GM21515 (cell line): ENCODE data around the gene SH3BP2.

Source experiments
- ATAC-seq: cut with Tn5 transposase; IDR thresholded peaks from one replicate; pipeline ENCODE4 v1.9.1; 2021; ENCODE audit not compliant: unreplicated experiment

SH3BP2 gene

DNA sequence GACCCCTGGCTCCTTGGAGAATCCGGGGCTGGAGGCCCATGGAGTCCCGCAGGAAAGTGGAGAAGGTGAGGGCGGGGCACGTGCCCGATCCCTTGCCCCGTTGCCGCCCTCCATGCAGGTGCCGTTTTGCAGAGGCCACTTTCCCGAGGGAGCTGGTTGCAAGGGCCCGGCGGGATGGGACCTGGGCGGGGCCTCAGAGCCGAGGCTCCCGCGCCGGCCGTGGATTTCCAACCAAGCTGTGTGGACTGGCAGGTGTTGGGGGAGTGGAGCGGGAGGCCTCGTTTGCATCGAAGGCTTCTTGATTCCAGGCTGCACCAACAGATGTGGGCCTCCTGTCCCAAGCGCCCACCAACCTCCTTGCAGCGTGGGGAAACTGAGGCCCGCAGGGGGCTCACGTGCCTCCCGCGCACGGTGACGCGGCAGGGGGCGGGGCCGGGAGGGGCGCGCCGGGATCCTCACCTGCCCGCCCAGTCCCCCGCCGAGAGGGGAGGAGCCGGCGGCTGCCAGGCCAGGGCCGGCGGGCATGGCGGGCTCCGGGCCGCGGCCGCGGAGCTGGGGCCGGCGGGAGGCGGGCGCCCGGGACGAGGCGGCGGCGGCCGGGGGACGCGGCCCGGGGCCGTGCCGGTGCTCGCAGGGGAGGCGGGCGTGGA is 24.9 kb downstream of the SH3BP2 start:
- ATAC-seq: no peak

- no peak for ATAC-seq
Observed at GRCh38 chr4:2818351-2818939, 25.6 kb downstream of the SH3BP2 start.

GRCh38 chr4:2819244-2820215 is 26.6 kb downstream of the SH3BP2 start:
- ATAC-seq: no peak

DNA sequence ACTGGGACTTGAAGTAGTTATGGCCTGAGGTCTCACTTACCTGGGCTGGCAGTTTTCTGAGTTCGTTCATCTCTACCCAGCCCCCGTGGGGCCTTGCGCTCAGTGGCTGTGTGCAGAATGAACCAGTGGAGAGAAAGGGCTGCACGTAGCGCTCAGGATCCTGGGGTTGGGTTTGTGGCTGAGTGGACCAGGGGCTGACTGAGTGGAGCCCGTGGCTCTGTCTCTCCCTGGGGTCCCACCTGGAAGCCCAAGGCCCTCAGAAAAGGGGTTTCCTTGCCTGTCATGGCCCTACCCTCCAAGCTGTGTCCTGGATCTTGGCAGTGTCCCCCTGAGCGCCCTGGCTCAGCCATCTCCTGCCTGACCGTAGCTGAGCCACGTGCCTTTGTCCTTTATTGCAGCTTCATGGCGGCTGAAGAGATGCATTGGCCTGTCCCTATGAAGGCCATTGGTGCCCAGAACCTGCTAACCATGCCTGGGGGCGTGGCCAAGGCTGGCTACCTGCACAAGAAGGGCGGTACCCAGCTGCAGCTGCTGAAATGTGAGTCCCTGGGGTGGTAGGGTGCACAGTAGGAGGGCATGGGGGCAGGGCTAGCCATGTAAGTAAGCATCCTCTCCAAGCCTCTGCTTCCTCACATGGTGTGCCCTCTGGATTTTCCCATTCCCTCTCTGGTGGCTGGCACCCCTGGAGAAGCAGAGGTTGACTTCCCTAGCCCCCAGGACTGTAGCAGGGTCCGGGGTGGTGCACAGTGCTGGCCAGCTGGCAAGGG is 27.5 kb downstream of the SH3BP2 start:
- ATAC-seq: no peak

DNA sequence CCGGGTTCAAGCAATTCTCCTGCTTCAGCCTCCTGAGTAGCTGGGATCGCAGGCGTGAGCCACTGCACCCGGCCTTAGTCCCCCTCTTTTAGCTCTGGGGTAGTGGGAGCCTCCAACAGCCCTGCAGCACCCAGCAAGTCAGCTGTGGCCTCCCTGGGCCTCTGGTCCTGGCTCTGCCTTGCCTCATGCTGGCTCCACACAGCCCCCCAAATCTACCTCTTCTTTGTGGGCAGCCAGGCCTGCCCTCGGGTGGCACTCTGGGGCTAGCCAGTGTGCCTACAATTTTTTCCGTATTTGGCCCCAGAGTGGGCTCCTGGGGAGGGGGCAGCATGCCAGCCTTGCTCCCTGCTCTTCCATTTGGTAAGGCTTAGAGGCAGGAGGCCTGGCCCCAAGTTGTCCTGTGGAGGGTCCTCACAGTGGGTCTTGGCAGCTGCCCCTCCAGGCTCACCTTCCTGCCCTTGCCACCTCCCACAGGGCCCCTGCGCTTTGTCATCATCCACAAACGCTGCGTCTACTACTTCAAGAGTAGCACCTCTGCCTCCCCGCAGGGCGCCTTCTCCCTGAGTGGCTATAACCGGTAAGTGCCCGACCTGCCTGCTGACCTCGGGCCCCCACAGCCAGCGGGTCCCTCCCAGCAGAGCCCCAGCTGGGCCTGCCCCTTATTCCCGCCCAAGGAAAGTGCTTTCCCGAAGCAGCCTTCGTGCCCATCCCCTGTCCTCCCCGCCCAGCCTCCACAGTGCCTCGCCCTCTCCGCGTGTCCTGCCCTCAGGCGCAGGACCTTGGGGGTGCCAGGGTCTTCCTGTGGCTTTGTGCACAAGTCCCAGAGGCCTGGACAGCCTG is 29.8 kb downstream of the SH3BP2 start:
- no peak for ATAC-seq

GRCh38 chr4:2823301-2823670 is 30.4 kb downstream of the SH3BP2 start:
- no peak for ATAC-seq

GRCh38 chr4:2823671-2824328 is 30.9 kb downstream of the SH3BP2 start:
- no peak for ATAC-seq

DNA sequence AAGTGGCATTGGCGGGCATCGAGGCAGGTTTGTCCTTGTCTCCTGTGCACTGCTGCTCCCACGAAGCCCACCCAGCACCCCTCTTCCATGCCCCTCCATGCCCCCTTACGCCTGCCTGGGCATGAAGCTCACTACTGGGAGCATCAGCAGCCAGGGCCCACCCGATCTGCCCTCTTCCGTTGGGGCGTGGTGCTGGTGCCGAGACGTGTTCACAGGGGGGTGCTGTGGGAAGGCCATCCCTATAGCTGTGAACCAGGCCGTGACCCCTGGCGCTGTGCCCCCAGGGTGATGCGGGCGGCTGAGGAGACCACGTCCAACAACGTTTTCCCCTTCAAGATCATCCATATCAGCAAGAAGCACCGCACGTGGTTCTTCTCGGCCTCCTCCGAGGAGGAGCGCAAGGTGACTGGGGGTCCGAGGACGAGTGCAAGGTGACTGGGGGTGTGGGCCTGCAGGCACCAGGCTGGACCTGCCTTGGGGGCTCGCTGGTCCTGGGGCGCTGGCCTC is 31.5 kb downstream of the SH3BP2 start:
- ATAC-seq: no peak

DNA sequence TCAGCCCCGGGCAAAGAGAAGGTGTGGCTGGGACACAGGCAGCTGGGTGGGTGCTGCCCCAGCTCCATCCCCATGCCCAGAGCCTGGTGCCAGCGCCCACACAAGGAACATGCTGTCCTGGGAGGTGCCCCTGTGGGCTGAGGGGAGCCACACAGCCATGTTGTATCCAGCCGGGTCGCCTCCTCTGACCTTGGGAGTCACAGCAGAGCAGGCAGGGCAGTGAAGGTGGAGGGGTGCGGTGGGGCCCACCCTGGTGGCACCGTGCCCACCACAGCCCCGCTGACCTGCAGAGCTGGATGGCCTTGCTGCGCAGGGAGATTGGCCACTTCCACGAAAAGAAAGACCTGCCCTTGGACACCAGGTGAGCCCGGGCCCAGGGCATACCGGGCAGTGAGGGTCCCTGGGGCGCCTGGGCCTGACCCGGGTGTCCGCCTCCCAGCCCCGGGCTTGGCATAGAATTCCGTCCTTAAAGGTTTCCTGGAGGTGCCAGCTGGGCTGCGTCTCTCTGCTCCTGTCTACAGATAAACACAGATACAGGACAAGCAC is 32.0 kb downstream of the SH3BP2 start:
- no peak for ATAC-seq

GRCh38 chr4:2825740-2826139 is 32.9 kb downstream of the SH3BP2 start:
- ATAC-seq: no peak

DNA sequence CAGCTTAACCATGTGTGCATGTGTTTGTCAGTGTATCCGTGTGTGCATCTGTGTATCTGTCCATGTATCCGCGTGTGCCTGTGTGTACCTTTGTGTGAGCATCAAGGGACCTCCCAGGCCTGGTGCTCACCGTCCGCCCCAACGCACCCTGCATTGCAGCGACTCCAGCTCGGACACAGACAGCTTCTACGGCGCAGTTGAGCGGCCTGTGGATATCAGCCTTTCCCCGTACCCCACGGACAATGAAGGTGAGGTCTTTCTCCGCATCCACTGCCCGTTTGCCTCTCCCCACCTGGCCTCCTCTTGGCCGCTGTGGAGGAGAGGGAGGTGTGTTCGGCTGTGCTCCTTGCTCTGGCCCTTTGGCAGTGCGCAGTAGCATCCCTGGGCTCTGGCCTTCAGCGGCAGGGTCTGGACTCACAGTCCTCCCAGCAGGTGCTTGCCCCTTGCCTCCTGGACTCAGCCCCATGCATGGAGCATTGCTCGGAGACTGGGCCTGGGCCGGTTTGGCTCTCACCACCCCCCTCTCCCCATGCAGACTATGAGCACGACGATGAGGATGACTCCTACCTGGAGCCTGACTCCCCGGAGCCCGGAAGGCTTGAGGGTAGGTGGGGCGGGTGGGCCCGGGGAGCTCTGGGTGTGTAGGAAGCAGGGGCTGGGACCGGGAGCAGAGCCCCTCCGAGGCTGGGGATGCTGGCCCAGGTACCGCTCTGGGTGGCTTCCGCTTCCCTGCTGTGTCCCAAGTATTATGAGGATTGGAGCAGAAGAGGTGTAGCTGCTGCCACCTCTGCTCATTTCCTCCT is 34.4 kb downstream of the SH3BP2 start:
- ATAC-seq: no peak

- ATAC-seq: no peak
Observed at GRCh38 chr4:2827874-2828751, 35.2 kb downstream of the SH3BP2 start.

GRCh38 chr4:2828758-2829181 is 35.9 kb downstream of the SH3BP2 start:
- ATAC-seq: no peak

DNA sequence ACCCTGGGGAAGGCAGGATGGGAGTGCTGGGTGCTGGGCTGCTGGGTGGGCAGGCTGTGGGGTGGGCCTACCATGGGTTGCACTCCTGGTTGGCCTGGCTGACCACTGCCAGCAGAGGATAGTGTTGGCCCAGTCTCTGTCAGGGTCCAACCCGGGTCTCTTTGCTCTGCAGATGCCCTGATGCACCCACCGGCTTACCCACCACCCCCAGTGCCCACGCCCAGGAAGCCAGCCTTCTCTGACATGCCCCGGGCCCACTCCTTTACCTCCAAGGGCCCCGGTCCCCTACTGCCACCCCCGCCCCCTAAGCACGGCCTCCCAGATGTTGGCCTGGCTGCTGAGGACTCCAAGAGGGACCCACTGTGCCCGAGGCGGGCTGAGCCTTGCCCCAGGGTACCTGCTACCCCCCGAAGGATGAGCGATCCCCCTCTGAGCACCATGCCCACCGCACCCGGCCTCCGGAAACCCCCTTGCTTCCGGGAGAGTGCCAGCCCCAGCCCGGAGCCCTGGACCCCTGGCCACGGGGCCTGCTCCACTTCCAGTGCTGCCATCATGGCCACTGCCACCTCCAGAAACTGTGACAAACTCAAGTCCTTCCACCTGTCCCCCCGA is 36.5 kb downstream of the SH3BP2 start:
- no peak for ATAC-seq

GRCh38 chr4:2829933-2830451 is 37.1 kb downstream of the SH3BP2 start:
- ATAC-seq: no peak

- no peak for ATAC-seq
Observed at GRCh38 chr4:2830632-2831610, 38.0 kb downstream of the SH3BP2 start.
